Measurements from ENCODE around the gene RCOR3. TPM values are rescaled to one million over a fixed set of nuclear protein-coding genes. Genes with fewer than 3 reads are reported as not detected.
"Not testable (repeated sequence)": the region's sequence is repeated elsewhere in the genome, so short reads cannot be mapped to it uniquely, and the experiment has no call there.

The RCOR3 gene
- total RNA-seq, 2 donors from 2014 or later: 42.1 to 63.0 TPM

DNA sequence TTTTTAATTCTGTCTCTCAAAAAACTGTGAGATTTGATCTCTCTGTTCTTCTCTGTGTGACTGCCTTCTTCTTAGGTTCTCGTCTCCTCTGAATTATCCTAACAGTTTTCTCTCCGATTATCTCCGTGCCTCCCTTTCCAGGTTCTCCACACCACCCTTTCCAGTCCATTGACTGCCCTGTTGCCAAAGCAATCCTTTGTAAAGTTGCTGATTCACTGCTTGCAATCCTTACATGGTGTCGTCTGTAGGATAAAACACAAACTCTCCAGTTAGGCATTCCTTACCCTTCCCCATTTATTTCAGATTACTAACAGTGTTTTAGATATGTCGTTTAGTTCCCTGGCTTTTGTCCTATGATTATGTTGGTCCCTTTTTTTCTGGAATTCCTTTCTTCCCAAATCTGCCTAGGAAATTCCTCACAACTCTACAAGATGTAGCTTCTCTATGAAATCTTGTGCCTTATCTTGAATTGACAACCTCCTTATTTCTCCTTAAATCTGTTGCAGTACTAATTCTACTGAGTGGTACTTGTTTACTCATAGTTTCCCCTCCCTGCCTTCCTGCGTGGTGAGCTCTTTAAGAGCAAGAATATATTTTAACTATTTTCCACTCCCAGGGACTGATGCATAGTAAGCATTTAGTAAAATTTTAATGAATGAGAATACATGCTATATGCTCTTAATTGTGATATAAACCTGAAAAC is 22.3 kb downstream of the RCOR3 start:
- peaks cover 4% of the 10 kb centered on the region for H3K36me3 Mint-ChIP-seq
- ATAC-seq (no peak), DNase-seq (ENCODE audit: low spot score) (no peak)
- no peak overlapping the region for H3K4me3 Mint-ChIP-seq
- H3K27me3 Mint-ChIP-seq: no peaks in the 10 kb centered on the region
- peaks cover 0 to 4% of the 10 kb centered on the region in 2 donors for H3K4me1 Mint-ChIP-seq (ENCODE audit: low read depth in 2 of 2)
- no peaks in the 10 kb centered on the region for H3K9me3 Mint-ChIP-seq
- no peak overlapping the region for H3K27ac Mint-ChIP-seq

DNA sequence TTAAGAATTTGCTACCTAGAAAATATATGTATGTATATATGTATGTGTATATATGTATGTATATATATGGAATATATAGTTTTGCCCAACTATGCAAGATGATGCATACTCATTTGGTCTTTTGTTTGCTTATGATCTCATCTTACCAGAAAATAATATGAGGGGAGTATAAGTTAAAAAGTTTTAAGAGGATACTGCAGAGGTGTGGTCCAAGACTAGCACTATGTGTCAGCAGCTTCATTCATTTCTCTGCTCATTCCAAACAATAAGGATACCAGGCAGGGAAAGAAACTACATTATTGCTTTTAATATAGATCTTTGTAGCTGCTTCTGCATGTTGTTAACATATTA is 22.8 kb downstream of the RCOR3 start:
- peaks cover 0 to 4% of the 10 kb centered on the region in 2 donors for H3K4me1 Mint-ChIP-seq (ENCODE audit: low read depth in 2 of 2)
- DNase-seq (ENCODE audit: low spot score): no peak
- no peaks in the 10 kb centered on the region for H3K9me3 Mint-ChIP-seq
- no peak overlapping the region for H3K27ac Mint-ChIP-seq
- H3K36me3 Mint-ChIP-seq: peaks cover 4% of the 10 kb centered on the region
- no peak for ATAC-seq
- H3K4me3 Mint-ChIP-seq: no peak overlapping the region
- no peaks in the 10 kb centered on the region for H3K27me3 Mint-ChIP-seq

DNA sequence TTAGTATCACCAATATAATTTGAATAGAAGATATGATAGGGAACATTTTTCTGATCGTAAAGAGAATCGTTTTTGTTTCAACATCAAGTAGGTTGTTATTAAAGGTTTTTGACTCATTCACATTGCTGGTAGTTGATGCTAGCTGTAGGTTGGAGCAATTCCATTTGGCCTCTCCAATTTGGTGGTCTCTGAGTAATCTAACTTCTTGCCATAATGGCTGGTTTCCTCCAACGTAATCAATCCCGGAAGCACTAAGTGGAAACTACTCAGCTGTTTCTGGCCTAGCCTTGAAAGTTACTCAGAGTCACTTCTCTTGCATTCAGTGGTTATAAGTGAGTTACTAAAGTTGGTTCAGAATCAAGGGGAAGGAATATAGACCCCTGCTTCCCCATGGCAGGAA is 26.0 kb downstream of the RCOR3 start:
- no peaks in the 10 kb centered on the region for H3K9me3 Mint-ChIP-seq
- peaks cover 11% of the 10 kb centered on the region for H3K36me3 Mint-ChIP-seq
- no peak for ATAC-seq
- DNase-seq (ENCODE audit: low spot score): no peak
- no peak overlapping the region for H3K4me3 Mint-ChIP-seq
- H3K4me1 Mint-ChIP-seq (ENCODE audit: low read depth in 2 of 2): peaks cover 0 to 6% of the 10 kb centered on the region in 2 donors
- no peaks in the 10 kb centered on the region for H3K27me3 Mint-ChIP-seq
- no peak overlapping the region for H3K27ac Mint-ChIP-seq

DNA sequence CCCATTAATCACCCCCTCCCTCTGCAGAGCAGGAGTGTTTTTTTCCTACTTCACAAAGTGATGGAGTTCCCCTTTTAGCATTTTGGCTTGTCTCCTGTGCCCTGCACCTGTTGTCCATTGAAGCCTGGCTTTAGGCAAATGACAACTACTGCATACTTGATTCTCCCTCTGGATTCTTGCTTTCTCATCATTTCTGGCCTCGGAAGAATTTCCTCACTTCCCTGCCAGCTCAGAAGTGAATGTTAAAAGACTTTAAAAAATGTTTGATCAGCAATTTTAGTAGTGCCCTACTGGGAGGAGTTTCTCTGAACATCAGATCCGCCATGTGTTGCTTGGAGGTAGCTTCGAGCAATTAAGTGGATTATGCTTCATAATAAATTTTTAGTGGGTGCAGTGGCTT is 28.1 kb downstream of the RCOR3 start:
- peaks cover 26% of the 10 kb centered on the region for H3K36me3 Mint-ChIP-seq
- DNase-seq (ENCODE audit: low spot score) (no peak), ATAC-seq (no peak)
- no peaks in the 10 kb centered on the region for H3K27me3 Mint-ChIP-seq
- no peaks in the 10 kb centered on the region for H3K9me3 Mint-ChIP-seq
- H3K4me3 Mint-ChIP-seq: no peak overlapping the region
- H3K27ac Mint-ChIP-seq: no peak overlapping the region
- H3K4me1 Mint-ChIP-seq (ENCODE audit: low read depth in 2 of 2): peaks cover 0 to 6% of the 10 kb centered on the region in 2 donors

DNA sequence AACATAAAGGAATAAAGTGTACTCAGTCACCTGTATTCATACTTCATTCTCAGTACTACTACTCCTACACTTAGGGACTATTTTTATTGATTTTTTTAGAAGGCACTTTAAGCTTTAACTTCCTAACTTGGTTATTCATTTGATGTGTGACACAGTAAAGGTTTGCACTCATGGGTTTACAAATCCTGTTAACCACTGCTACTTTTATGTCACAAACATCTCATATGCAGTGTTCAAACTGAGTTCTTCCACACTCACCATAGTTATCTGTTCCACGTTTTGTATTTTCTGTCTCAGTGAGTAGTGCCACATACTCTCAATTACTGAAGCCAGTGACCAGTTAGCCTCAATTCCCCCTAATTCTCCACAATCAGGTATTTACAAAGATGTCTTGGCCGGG is 33.2 kb downstream of the RCOR3 start:
- Mint-ChIP-seq H3K36me3 (peaks cover 34% of the 10 kb centered on the region), H3K4me3 (no peak overlapping the region), H3K4me1 (ENCODE audit: low read depth in 2 of 2) (peaks cover 0 to 10% of the 10 kb centered on the region in 2 donors), H3K27ac (no peak overlapping the region), H3K27me3 (no peaks in the 10 kb centered on the region), H3K9me3 (no peaks in the 10 kb centered on the region)
- ATAC-seq (no peak), DNase-seq (ENCODE audit: low spot score) (no peak)

DNA sequence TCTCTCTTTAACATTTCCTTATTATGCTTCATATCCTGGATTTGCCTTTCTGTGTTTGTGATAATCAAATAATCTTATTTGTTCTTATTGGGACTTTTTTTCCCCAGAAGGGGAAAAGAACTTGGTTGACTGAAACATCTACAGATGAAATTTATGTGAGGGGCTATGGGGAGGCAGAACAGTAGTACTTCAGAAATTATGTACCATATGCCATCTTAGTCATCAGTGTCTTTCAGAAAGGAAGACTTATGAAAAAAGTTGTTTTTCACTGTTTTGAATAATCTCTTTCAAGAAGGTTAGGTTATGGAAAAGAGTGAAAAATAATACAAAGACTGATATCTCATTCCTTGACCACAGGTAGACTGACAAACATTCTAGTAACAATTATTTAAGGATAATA is 37.2 kb downstream of the RCOR3 start:
- DNase-seq (ENCODE audit: low spot score): no peak
- no peak overlapping the region for H3K4me3 Mint-ChIP-seq
- H3K27ac Mint-ChIP-seq: no peak overlapping the region
- H3K27me3 Mint-ChIP-seq: no peaks in the 10 kb centered on the region
- no peaks in the 10 kb centered on the region for H3K9me3 Mint-ChIP-seq
- peaks cover 0 to 8% of the 10 kb centered on the region in 2 donors for H3K4me1 Mint-ChIP-seq (ENCODE audit: low read depth in 2 of 2)
- no peak for ATAC-seq
- H3K36me3 Mint-ChIP-seq: peaks cover 33% of the 10 kb centered on the region

DNA sequence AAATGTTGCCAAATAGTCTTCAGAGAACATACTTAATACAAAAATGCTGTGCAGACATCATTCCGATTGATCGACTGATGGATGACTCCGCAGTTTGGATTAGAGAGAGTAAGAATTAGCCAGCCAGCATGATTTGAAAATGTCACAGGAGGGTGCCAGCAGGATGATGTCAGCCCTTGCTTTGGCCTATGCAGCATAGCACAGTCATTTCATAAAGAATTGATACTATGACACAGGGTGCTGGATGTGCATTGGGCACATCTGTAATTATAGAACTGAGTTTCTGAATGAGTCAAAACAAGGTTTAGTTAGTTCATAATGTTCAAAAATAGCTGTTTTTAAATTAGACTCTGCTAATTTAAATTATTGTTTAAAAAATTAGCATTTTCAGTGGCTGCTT is 45.9 kb downstream of the RCOR3 start:
- DNase-seq (ENCODE audit: low spot score) (no peak), ATAC-seq (peak; percentile 77 to 99)
- H3K27ac Mint-ChIP-seq: peak overlapping the region in 1 of 2 donors; percentile 61
- peaks cover 0 to 15% of the 10 kb centered on the region in 2 donors for H3K4me1 Mint-ChIP-seq (ENCODE audit: low read depth in 2 of 2)
- no peaks in the 10 kb centered on the region for H3K9me3 Mint-ChIP-seq
- no peaks in the 10 kb centered on the region for H3K27me3 Mint-ChIP-seq
- H3K4me3 Mint-ChIP-seq: no peak overlapping the region
- H3K36me3 Mint-ChIP-seq: peaks cover 19% of the 10 kb centered on the region

DNA sequence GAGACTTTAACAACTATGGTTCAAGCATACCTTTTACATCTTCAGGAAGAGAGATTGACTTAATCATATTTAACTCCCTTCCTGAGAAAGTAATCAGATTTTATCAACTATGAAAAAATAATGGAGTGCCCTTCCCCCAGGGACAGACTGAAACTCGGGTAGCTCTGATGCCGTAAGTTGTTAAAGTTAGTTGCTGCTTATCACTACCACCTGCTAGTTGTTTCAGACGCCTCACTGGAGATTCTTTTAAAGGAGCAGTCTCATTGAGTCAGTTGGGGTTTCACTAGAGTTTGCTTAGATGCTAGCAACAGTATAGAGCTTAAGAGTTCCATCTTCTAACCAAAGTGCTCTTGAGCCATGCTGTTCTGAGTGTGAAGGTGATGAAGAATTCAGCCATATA is 50.5 kb downstream of the RCOR3 start:
- H3K36me3 Mint-ChIP-seq: peaks cover 14% of the 10 kb centered on the region
- H3K4me3 Mint-ChIP-seq: no peak overlapping the region
- H3K27me3 Mint-ChIP-seq: no peaks in the 10 kb centered on the region
- DNase-seq (ENCODE audit: low spot score) (no peak), ATAC-seq (no peak)
- H3K4me1 Mint-ChIP-seq (ENCODE audit: low read depth in 2 of 2): peaks cover 0 to 4% of the 10 kb centered on the region in 2 donors
- H3K9me3 Mint-ChIP-seq: no peaks in the 10 kb centered on the region
- peak overlapping the region in 1 of 2 donors; percentile 30 for H3K27ac Mint-ChIP-seq

DNA sequence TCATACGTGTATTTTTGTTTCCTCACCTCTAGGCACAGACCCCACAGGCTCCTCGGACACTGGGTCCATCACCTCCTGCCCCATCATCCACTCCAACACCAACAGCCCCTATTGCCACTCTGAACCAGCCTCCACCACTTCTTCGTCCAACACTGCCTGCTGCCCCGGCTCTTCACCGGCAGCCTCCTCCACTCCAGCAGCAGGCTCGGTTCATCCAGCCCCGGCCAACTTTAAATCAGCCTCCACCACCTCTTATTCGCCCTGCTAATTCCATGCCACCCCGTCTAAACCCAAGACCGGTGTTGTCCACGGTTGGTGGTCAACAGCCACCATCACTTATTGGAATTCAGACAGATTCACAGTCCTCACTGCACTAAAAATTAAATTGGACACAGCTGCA is 54.2 kb downstream of the RCOR3 start:
- DNase-seq (ENCODE audit: low spot score): no peak
- Mint-ChIP-seq H3K27me3 (no peaks in the 10 kb centered on the region), H3K4me1 (ENCODE audit: low read depth in 2 of 2) (no peaks in the 10 kb centered on the region), H3K4me3 (no peak overlapping the region), H3K27ac (no peak overlapping the region), H3K9me3 (no peaks in the 10 kb centered on the region), H3K36me3 (peaks cover 14% of the 10 kb centered on the region)
- no peak for ATAC-seq

DNA sequence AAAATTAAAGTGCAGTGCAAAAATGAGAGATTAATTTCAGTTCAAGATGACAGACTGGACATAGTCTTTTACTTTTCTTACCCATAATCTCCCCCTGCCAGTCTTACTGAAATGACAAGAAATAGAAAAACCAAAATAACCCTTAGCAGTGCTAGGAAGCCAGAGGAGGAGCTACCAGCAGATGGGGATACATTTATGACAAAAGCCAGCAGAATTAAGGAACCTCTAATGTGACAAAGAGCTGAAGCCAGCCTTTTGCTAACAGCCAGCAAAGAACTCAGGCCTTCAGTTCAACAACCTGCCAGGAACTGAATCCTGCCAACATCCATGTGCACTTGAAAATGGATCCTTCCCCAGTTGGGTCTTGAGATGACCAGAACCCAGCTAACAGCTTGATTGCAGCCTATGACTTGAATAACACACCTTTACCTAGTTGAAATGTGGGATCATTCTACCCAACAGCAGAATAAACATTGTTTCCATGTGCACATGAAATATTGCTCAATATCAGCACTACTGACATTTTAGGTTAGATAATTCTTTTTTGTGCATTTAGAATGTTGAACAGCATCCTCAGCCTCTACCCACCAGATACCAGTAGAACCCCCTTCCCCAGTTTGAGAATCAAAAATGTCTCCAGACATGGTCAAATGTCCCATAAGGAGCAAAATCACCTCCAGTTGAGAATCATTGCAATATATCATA is 59.6 kb downstream of the RCOR3 start:
- H3K36me3 Mint-ChIP-seq: peaks cover under 1% of the 10 kb centered on the region
- H3K27ac Mint-ChIP-seq: no peak overlapping the region
- no peaks in the 10 kb centered on the region for H3K9me3 Mint-ChIP-seq
- H3K27me3 Mint-ChIP-seq: no peaks in the 10 kb centered on the region
- peaks cover 4 to 9% of the 10 kb centered on the region in 2 donors for H3K4me1 Mint-ChIP-seq (ENCODE audit: low read depth in 2 of 2)
- no peak overlapping the region for H3K4me3 Mint-ChIP-seq
- DNase-seq (ENCODE audit: low spot score) (no peak), ATAC-seq (no peak)

DNA sequence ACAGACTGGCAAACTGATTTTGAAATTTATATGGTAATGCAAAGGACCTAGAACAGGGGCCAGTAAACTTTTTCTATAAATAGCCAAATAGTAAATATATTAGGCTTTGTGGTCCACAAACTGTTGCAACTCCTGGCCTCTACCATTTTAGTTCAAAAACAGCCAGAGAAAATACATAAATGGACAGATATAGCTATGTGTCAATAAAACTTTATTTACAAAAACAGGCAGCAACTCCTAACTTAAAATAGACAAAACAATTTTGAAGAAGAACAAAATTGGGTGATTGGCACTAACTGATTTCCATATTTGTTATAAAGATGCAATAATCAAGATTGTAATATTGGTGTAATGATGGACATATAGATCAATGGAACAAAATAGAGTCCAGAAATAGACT is 60.7 kb downstream of the RCOR3 start:
- Mint-ChIP-seq H3K4me3 (no peak overlapping the region), H3K36me3 (no peaks in the 10 kb centered on the region), H3K9me3 (no peaks in the 10 kb centered on the region), H3K27ac (no peak overlapping the region), H3K4me1 (ENCODE audit: low read depth in 2 of 2) (peaks cover 7 to 10% of the 10 kb centered on the region in 2 donors), H3K27me3 (no peaks in the 10 kb centered on the region)
- DNase-seq (ENCODE audit: low spot score) (no peak), ATAC-seq (no peak)

DNA sequence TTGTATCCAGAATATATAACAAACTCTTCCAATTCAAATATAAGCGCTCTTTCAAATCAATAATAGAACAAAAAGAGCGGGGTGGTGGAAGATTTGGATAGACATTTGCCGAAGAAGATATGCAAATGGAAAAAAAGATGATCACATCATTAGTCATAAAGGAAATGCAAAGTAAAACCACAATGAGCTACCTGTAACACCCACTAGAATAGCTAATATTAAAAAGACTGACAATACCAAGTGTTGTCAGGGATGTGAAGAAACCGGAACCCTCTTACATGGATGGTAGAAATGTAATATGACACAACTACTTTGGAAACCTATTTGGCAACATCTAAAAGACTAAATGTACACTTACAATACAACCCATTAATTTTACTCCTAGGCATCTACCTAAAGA is 61.8 kb downstream of the RCOR3 start:
- DNase-seq (ENCODE audit: low spot score): no peak
- ATAC-seq: no peak
- Mint-ChIP-seq H3K9me3 (no peaks in the 10 kb centered on the region), H3K27me3 (no peaks in the 10 kb centered on the region), H3K4me3 (no peak overlapping the region), H3K4me1 (ENCODE audit: low read depth in 2 of 2) (peaks cover 11 to 14% of the 10 kb centered on the region in 2 donors), H3K27ac (no peak overlapping the region), H3K36me3 (no peaks in the 10 kb centered on the region)

DNA sequence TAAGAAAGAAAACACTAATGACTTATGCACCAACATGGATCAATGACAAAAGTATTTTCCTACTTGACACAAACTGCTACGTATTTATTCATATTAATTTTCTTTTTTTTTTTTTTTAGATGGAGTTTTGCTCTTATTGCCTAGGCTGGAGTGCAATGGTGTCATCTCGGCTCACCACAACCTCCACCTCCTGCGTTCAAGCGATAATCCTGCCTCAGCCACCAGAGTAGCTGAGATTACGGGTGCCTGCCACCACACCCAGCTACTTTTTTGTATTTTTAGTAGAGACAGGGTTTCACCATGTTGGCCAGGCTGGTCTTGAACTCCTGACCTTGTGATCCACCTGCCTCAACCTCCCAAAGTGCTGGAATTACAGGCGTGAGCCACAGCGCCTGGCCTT is 62.5 kb downstream of the RCOR3 start:
- H3K36me3 Mint-ChIP-seq; H3K4me3 Mint-ChIP-seq; ATAC-seq; H3K27ac Mint-ChIP-seq; H3K27me3 Mint-ChIP-seq; DNase-seq (ENCODE audit: low spot score); H3K9me3 Mint-ChIP-seq: not testable (repeated sequence)
- H3K4me1 Mint-ChIP-seq (ENCODE audit: low read depth in 2 of 2): peaks cover 14 to 15% of the 10 kb centered on the region in 2 donors

DNA sequence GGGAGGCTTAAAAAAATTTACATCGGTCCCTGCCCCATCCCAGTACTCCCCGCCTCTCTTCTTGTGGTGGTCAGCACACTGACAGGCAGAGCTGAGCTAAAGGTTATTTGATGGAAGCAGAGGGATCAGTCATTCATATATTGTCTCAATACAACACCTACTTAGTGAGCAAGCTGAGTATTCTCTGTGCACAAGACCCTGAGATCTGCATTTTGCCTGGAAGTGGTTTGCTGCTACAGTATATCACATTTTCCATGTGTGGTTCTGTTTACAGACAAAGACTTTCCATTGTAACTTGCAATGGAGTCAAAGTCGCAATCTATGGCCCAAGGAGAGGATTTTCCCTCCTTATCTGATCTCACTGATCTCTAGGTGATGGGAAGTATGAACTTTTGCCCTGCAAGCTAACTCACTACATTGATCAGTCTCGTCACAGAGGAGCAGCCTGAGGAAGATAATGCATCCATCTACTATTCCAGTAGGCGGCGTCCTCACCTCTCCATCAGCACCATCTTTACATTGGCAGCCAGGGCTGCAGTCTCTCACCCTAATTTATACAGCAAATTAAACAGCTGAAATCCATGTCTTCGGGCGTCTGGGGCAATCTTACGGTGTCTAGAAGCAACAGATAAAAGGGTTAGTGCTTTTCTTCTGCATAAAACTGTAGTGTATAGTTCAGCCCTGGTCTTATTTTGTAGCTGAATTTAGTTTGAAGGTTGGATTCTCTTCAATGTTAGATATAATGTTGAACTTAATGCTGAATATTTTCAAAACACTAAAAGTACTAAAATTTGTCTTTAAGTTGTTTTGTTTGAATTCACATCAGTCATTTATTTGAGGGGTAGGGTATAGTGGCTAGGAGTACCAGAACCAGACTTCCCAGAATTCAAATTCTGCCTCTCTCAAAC is 64.2 kb downstream of the RCOR3 start:
- H3K27me3 Mint-ChIP-seq: no peaks in the 10 kb centered on the region
- DNase-seq (ENCODE audit: low spot score) (peak; percentile 74), ATAC-seq (peak; percentile 64 to 66)
- no peaks in the 10 kb centered on the region for H3K9me3 Mint-ChIP-seq
- no peaks in the 10 kb centered on the region for H3K36me3 Mint-ChIP-seq
- peaks cover 24 to 25% of the 10 kb centered on the region in 2 donors for H3K4me1 Mint-ChIP-seq (ENCODE audit: low read depth in 2 of 2)
- H3K27ac Mint-ChIP-seq: no peak overlapping the region
- no peak overlapping the region for H3K4me3 Mint-ChIP-seq

Measured in natural killer cell treated with Interleukin-12 subunit alpha and Interleukin-12 subunit beta and Interleukin-15 and Interleukin-18, amount 100 ng/mL, for 72 hours (primary cell).